ENCODE results near the gene CREBRF. TPM values are rescaled to one million over a fixed set of nuclear protein-coding genes. Genes with fewer than 3 reads are reported as not detected.

CREBRF gene
- total and polyA plus RNA-seq, 2 of the 8 experiments (the other 6 are each of a cell fraction or from before 2014, with no cell fraction given): 1.2 to 4.7 TPM

GRCh38 chr5:173161148-173161547 lies 105.0 kb downstream of the CREBRF start:
- no peak overlapping the region for H3K4me3 ChIP-seq (ENCODE audit: extremely low read depth in 1 of 4, insufficient read depth in 2 of 4, low read depth in 3 of 4, low read length in 4 of 4)
- H4K5ac ChIP-seq (ENCODE audit: insufficient read length, low read depth, low read length): no peak overlapping the region
- no peak overlapping the region for H2AFZ ChIP-seq (ENCODE audit: low read length)
- WGBS, 2 experiments (ENCODE audit: extremely low coverage in 1 of 2, insufficient coverage in 1 of 2, insufficient read length in 1 of 2, insufficient replicate concordance in 2 of 2, low coverage in 1 of 2, low lambda C conversion rate in 2 of 2, missing lambda C conversion rate in 1 of 2): 93% methylated on average over 5 of the region's 5 CpGs; no CpG with 5 or more reads in 1 of the 2 experiments
- H4K20me1 ChIP-seq (replicated peaks in 1 of 2; ENCODE audit: control insufficient read depth in 1 of 2, insufficient read depth in 2 of 2, low read length in 2 of 2): peaks cover 0 to 3% of the 10 kb centered on the region in 2 experiments
- no peak overlapping the region for H3K18ac ChIP-seq (ENCODE audit: extremely low read depth, low read length)
- DNase-seq (ENCODE audit: low read depth in 1 of 2, low spot score in 2 of 2) (no peak), FAIRE-seq (no peak)
- H2BK15ac ChIP-seq (ENCODE audit: low read length): no peak overlapping the region
- no peak for TF ChIP-seq GABPA (IDR thresholded peaks at IDR 0.05; ENCODE audit: borderline replicate concordance, insufficient read depth, low read length)
- TF ChIP-seq EP300 (IDR thresholded peaks at IDR 0.05; ENCODE audit: borderline replicate concordance in 1 of 2, low read depth in 2 of 2, low read length in 2 of 2): no peak
- TF ChIP-seq PHF8 (conservative IDR thresholded peaks at IDR 0.05; ENCODE audit: low read depth, low read length): no peak
- TF ChIP-seq TAF7 (optimal IDR thresholded peaks at IDR 0.05; ENCODE audit: borderline replicate concordance, low read depth, low read length): no peak
- no peak for TF ChIP-seq SRF (IDR thresholded peaks at IDR 0.05; ENCODE audit: low read depth, low read length)
- no peak for TF ChIP-seq RXRA (IDR thresholded peaks at IDR 0.05; ENCODE audit: insufficient read depth, low read depth, low read length)
- TF ChIP-seq SIN3A (conservative IDR thresholded peaks at IDR 0.05 in 1 of 2, IDR thresholded peaks at IDR 0.05 in 1 of 2; ENCODE audit: low read depth in 1 of 2, low read length in 2 of 2): no peak
- H3K79me2 ChIP-seq (ENCODE audit: control insufficient read depth in 1 of 2, insufficient read depth in 2 of 2, low read length in 2 of 2): no peaks in the 10 kb centered on the region
- CTCF ChIA-PET (ENCODE audit: partially characterized antibody): interaction anchor here (0.6 to 1.5 kb wide), 2 partner anchors 150 to 154 kb away, joined by 3 to 4 read pairs; no protein-coding TSS in a partner anchor
- H3K23me2 ChIP-seq (ENCODE audit: low read depth, low read length): no peaks in the 10 kb centered on the region
- no peak overlapping the region for H4K8ac ChIP-seq (ENCODE audit: extremely low read depth, insufficient read depth, low read length)
- H3K4me1 ChIP-seq (replicated peaks in 1 of 4; ENCODE audit: control insufficient read depth in 3 of 4, insufficient read depth in 4 of 4, low read length in 3 of 4): no peaks in the 10 kb centered on the region
- H3K23ac ChIP-seq (ENCODE audit: insufficient read length): no peak overlapping the region
- no peak overlapping the region for H3K9ac ChIP-seq (replicated peaks in 1 of 4; ENCODE audit: extremely low read depth in 1 of 4, low read depth in 3 of 4, low read length in 3 of 4)
- H2BK20ac ChIP-seq (ENCODE audit: low read length): no peak overlapping the region
- H2AK5ac ChIP-seq (ENCODE audit: low read depth, low read length): no peak overlapping the region
- H3K4me2 ChIP-seq (ENCODE audit: insufficient read depth in 1 of 2, low read depth in 2 of 2, low read length in 2 of 2): no peak overlapping the region
- H3K27me3 ChIP-seq (replicated peaks in 1 of 4; ENCODE audit: control insufficient read depth in 3 of 4, extremely low read depth in 1 of 4, insufficient read depth in 3 of 4, low read length in 3 of 4): no peaks in the 10 kb centered on the region
- no peak overlapping the region for H3K4ac ChIP-seq (replicated peaks; ENCODE audit: insufficient read length, low read depth, low read length)
- no peak overlapping the region for H3K27ac ChIP-seq (ENCODE audit: low read depth, low read length)
- H4K91ac ChIP-seq (replicated peaks; ENCODE audit: insufficient read length, low read length): no peak overlapping the region
- H2BK12ac ChIP-seq (ENCODE audit: low read depth, low read length): no peak overlapping the region
- no peak overlapping the region for H3K56ac ChIP-seq (replicated peaks; ENCODE audit: insufficient read length, low read depth, low read length)
- POLR2A ChIA-PET (ENCODE audit: partially characterized antibody): no interaction called here
- H2BK120ac ChIP-seq (replicated peaks; ENCODE audit: low read depth, low read length): no peak overlapping the region
- H2BK5ac ChIP-seq (ENCODE audit: low read depth, low read length): no peak overlapping the region
- H3K79me1 ChIP-seq (ENCODE audit: low read depth, low read length): no peaks in the 10 kb centered on the region
- no peaks in the 10 kb centered on the region for H3K9me3 ChIP-seq (ENCODE audit: insufficient read depth in 2 of 2, low read depth in 1 of 2, low read length in 1 of 2)
- peaks cover 0 to 8% (median under 1%) of the 10 kb centered on the region in 4 experiments; a peak in 4 of 8 replicates for H3K36me3 ChIP-seq (ENCODE audit: control insufficient read depth in 2 of 4, insufficient read depth in 4 of 4, low read length in 3 of 4)
- H3K14ac ChIP-seq (ENCODE audit: insufficient read length): no peak overlapping the region

Data from H1 (cell line).